ENCODE data around the gene GRK2. TPM values are rescaled to one million over a fixed set of nuclear protein-coding genes. Genes with fewer than 3 reads are reported as not detected.

The GRK2 gene
- total RNA-seq, 1 donor from 2014 or later = 100 TPM

DNA sequence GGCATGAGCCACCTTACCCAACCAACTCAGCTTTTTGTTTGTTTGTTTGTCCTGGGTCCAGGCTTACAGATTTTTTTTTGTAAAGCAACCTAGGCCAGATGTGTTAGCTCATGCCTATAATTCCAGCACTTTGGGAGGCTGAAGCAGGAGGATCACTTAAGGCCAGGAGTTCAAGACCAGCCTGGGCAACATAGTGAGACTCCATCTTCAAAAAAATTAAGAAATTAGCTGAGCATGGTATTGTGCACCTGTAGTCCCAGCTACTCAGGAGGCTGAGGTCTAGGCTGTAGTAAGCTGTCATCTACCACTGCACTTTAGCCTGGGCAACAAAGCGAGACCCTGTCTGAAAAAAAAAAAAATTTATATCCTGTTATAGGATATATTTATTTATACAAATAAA, 28.7 kb upstream of the GRK2 start:
- intact Hi-C loops (cut with DNase I) = no loop called here
- peaks cover 0 to 7% of the 10 kb centered on the region in 2 donors for H3K36me3 ChIP-seq
- H3K4me3 ChIP-seq = no peak overlapping the region
- no peaks in the 10 kb centered on the region for H3K27me3 ChIP-seq
- no peak for DNase-seq (ENCODE audit: extremely low spot score in 2 of 2)
- TF ChIP-seq POLR2AphosphoS5 (IDR thresholded peaks at IDR 0.05; ENCODE audit: insufficient read depth in 1 of 2, low read depth in 1 of 2) (no peak), POLR2A (IDR thresholded peaks at IDR 0.05) (no peak)
- TF ChIP-seq, protein P1, sequence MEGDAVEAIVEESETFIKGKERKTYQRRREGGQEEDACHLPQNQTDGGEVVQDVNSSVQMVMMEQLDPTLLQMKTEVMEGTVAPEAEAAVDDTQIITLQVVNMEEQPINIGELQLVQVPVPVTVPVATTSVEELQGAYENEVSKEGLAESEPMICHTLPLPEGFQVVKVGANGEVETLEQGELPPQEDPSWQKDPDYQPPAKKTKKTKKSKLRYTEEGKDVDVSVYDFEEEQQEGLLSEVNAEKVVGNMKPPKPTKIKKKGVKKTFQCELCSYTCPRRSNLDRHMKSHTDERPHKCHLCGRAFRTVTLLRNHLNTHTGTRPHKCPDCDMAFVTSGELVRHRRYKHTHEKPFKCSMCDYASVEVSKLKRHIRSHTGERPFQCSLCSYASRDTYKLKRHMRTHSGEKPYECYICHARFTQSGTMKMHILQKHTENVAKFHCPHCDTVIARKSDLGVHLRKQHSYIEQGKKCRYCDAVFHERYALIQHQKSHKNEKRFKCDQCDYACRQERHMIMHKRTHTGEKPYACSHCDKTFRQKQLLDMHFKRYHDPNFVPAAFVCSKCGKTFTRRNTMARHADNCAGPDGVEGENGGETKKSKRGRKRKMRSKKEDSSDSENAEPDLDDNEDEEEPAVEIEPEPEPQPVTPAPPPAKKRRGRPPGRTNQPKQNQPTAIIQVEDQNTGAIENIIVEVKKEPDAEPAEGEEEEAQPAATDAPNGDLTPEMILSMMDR (IDR thresholded peaks at IDR 0.05) = no peak
- no peak overlapping the region for H3K27ac ChIP-seq
- peaks cover 32% of the 10 kb centered on the region for H3K4me1 ChIP-seq
- H3K9me3 ChIP-seq = no peaks in the 10 kb centered on the region

DNA sequence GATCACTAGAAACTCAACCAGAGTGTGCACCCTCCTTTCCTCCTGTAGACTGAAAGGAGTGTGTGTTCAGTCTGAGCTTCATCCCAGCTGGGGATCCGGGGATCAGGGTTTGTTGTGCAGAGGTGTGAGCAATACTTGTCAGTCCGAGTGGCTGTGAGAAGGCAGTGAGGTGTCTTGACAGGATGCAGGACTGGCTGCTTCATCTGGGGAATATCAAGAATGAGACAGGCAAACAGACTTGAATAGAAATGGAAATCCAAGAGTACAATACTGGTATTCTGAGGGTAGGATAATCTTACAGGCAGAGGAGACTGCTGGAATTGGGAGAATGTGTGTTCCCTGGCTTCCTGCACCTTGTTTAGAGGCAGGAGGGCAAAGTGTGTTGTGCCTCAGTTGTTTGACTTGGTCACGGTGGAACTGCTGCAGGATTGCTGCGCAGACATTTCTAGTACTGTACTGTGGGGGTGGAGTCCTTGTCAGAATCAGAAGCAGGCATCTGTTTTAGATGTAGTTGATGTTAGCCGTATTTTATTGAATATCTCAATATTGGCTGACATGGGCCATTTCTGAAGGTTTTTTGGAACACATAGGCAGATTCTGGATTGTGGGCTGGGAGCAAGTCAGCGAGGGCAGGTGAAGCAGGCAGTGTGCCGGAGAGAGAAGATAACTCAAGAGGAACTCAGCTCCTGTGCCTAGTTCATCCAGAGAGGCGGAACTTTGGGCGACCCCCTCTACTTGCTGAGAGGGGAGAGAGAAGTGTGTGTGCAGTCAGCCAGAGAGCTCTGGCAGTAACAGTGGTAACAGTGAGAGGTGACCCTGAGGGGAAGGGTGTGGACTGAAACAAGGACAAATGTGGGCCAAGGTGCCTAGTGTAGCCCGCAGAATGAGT, 27.1 kb upstream of the GRK2 start:
- Histone ChIP-seq H3K27me3 (no peaks in the 10 kb centered on the region), H3K4me1 (peaks cover 47% of the 10 kb centered on the region), H3K9me3 (no peaks in the 10 kb centered on the region), H3K27ac (peak overlapping the region; percentile 84), H3K4me3 (peak overlapping the region; percentile 68 to 73), H3K36me3 (peaks cover 0 to 14% of the 10 kb centered on the region in 2 donors)
- no peak for TF ChIP-seq POLR2A (IDR thresholded peaks at IDR 0.05)
- no peak for TF ChIP-seq POLR2AphosphoS5 (IDR thresholded peaks at IDR 0.05; ENCODE audit: insufficient read depth in 1 of 2, low read depth in 1 of 2)
- TF ChIP-seq, protein P1 (IDR thresholded peaks at IDR 0.05) = no peak
- intact Hi-C loops (cut with DNase I) = loop anchor here (2.0 kb wide), 1 partner anchor 120 kb away; the partner anchor contains the start of gene KDM2A
- DNase-seq (ENCODE audit: extremely low spot score in 2 of 2) = no peak

DNA sequence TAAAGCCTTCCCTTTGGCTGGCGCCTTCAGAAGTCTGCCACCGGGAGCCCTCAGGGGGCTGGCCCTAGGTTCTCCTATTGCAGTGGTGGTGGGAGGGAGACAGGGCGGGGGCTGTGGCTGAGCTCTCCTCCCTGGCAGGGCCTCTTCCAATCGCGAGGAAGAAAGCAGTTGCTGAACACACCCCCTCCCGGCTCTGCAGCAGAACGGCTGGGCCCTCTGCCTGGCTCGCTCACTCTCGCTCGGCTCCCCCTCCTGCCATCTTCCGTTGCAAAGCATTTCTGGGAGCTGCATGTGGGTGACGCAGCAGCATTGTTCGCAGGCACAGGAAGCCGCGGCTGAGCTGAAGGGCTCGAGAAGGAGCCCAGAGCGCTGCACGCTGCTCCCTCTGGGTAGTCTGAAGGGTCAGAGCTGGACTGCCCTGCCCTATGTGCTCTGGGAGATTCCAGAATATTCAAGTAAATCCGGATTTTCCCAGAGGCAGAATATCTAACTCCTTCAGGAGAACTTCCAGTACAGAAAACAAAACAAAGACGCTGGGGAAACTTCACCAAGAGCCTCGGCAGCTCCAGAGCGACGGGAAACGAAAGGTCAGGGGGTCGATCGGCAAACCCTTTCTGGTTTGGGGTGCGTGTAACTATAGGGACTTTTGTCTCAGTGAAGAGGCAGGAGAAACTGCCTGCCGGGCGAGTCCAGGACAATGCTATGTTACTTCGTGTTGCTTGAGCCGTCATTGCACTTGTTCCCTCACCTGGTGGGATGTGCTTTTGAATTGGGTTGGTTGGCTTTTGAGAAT, 26.3 kb upstream of the GRK2 start:
- Histone ChIP-seq H3K27me3 (no peaks in the 10 kb centered on the region), H3K9me3 (no peaks in the 10 kb centered on the region), H3K36me3 (peaks cover 0 to 17% of the 10 kb centered on the region in 2 donors), H3K4me3 (peak overlapping the region; percentile 68 to 73), H3K4me1 (peaks cover 50% of the 10 kb centered on the region), H3K27ac (peak overlapping the region; percentile 84)
- TF ChIP-seq POLR2AphosphoS5 (IDR thresholded peaks at IDR 0.05; ENCODE audit: insufficient read depth in 1 of 2, low read depth in 1 of 2) (peak; percentile 97 to 99), POLR2A (IDR thresholded peaks at IDR 0.05) (peak in 1 of 2 donors; percentile 94)
- TF ChIP-seq, protein P1 (IDR thresholded peaks at IDR 0.05) = peak in 1 of 3 experiments; percentile 12
- DNase-seq (ENCODE audit: extremely low spot score in 2 of 2) = peak in 1 of 2 donors; percentile 98
- intact Hi-C loops (cut with DNase I) = loop anchor here (2.0 kb wide), 1 partner anchor 121 kb away; the partner anchor contains the start of gene KDM2A

DNA sequence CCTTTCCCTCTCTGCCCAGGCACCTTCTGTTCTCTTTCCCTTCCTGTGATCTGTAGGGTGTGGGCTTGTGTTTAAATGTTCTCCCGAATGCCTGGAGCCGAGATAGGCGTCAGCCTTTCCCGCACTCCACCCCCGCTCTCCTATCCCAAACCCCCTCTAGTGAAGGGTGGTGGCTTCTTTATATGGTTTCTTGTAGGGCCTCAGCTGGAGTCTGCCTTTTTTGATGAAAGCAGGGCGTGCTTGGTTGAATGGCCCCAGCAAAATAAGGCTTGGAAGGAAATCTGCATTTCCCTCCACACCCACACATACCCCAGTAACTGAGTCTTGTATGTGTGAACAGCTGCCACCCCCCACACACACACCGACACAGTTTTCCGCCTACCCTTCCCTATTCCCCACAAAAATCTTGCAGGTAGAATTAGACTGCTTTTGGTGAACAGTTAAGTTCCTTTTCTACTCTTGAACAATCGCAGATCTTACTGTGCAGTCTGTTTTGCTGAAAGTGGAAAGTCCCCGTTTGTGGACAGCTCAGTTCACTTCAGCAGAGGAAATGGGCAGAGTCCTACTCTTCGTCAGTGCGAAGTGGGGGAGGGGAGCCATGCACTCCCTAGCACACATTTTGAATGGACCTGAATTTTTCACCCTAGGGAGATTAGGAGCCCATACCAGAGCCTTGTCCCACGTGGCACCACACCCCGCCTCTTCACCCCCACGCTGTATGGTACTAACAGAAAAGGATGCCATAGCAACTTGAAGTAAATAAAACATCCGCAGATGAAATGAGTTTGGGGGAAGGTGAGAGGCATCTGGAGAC, 25.5 kb upstream of the GRK2 start:
- peak overlapping the region; percentile 68 to 73 for H3K4me3 ChIP-seq
- peak in 1 of 2 donors; percentile 46 for TF ChIP-seq POLR2AphosphoS5 (IDR thresholded peaks at IDR 0.05; ENCODE audit: insufficient read depth in 1 of 2, low read depth in 1 of 2)
- TF ChIP-seq, protein P1 (IDR thresholded peaks at IDR 0.05) = no peak
- no peak for DNase-seq (ENCODE audit: extremely low spot score in 2 of 2)
- no peaks in the 10 kb centered on the region for H3K27me3 ChIP-seq
- peaks cover 0 to 25% of the 10 kb centered on the region in 2 donors for H3K36me3 ChIP-seq
- H3K9me3 ChIP-seq = no peaks in the 10 kb centered on the region
- H3K27ac ChIP-seq = peak overlapping the region; percentile 84
- intact Hi-C loops (cut with DNase I) = no loop called here
- H3K4me1 ChIP-seq = peaks cover 50% of the 10 kb centered on the region

Measured in vagina (tissue), 2 donors.